Cardiac atrium fibroblast (primary cell): ENCODE measurements around the gene RANBP17. TPM values are rescaled to one million over a fixed set of nuclear protein-coding genes. Genes with fewer than 3 reads are reported as not detected.

Experiments
- total RNA-seq: library from RNA; depleted of rRNA; stranded (reverse); fragments of >200 nt; gene quantifications from 2 replicates; pipeline ENCODE4 v1.2.3, GENCODE V29; 2015

The RANBP17 gene
- 5.6 and 16.2 TPM in 2 replicates for total RNA-seq

GRCh38 chr5:170861917-170862766 lies at the start of gene RANBP17:
RANBP17 (plus strand) TSS chr5:170862018.

GRCh38 chr5:171308453-171309275 lies 446.8 kb downstream of the RANBP17 start, which contains the start of gene TLX3:
TLX3 (plus strand) TSS chr5:171309248; CDS start chr5:171309366, 118 bp downstream.

Other genes with a start within 250 kb of the RANBP17 start
- not detected in 2 replicates for gene GABRP, start 78.3 kb upstream of the RANBP17 start, total RNA-seq